ENCODE measurements around the gene VAV2.

- TF ChIP-seq CTCF (conservative IDR thresholded peaks at IDR 0.05; ENCODE audit: low read depth in 2 of 2) (no peak), EZH2 (IDR thresholded peaks at IDR 0.05; ENCODE audit: low read depth, unreplicated experiment) (no peak), REST (IDR thresholded peaks at IDR 0.05; ENCODE audit: unreplicated experiment) (no peak), POLR2AphosphoS5 (IDR thresholded peaks at IDR 0.05; ENCODE audit: low read depth) (no peak), EZH2phosphoT487 (IDR thresholded peaks at IDR 0.05; ENCODE audit: unreplicated experiment) (no peak), CREB1 (CRISPR knock-in tag; IDR thresholded peaks at IDR 0.05; ENCODE audit: low read depth) (no peak), NANOG (IDR thresholded peaks at IDR 0.05; ENCODE audit: borderline replicate concordance) (no peak)
These were observed 104.5 kb downstream of the VAV2 start for GRCh38 chr9:133887540-133888047.

All from GM23338 (cell line).